IMR-90 (cell line): Measurements from ENCODE around the gene MTCL3.

Source experiments
- ATAC-seq: fragments of 200-7000 bp; cut with Tn5 transposase; 2 replicates; pipeline ENCODE4 v1.9.1; 2020; ENCODE audit warnings: low read depth, mild to moderate bottlenecking, moderate library complexity
- BruUV-seq: library from RNA; stranded (reverse); fragments of 400-500 nt; replicated peaks from 2 replicates; lab custom pipeline; 2021; lab: Mats Ljungman, UMichigan
- CTCF ChIA-PET: fragments of 300-600 bp; formaldehyde crosslinking; extraction: SDS; loops from one replicate; lab custom pipeline; 2021; ENCODE audit warnings: antibody characterized with exemption; lab: Yijun Ruan, JAX
- POLR2A ChIA-PET: fragments of 300-600 bp; sonication (Branson Sonifier 250); formaldehyde crosslinking; loops from one replicate; lab custom pipeline; 2022; ENCODE audit warnings: antibody characterized with exemption; ENCODE audit not compliant: unreplicated experiment; lab: Charles Lee
- DNase-seq: peaks from one replicate; pipeline ENCODE4 v3.0.0; 2013
- H2AFZ ChIP-seq: replicated peaks from 2 replicates; pipeline ENCODE3; 2013; ENCODE audit warnings: low read length, mild to moderate bottlenecking; ENCODE audit not compliant: poor library complexity
- H2AK5ac ChIP-seq: 2 replicates; pipeline ENCODE4 v1.6.1; 2013; ENCODE audit warnings: low read depth, low read length, inconsistent platforms
- H2AK9ac ChIP-seq: replicated peaks from 2 replicates; pipeline ENCODE3; 2013; ENCODE audit warnings: mild to moderate bottlenecking, low read depth, low read length, moderate library complexity; ENCODE audit not compliant: poor library complexity
- H2BK120ac ChIP-seq: 2 replicates; pipeline ENCODE4 v1.6.1; 2013; ENCODE audit warnings: low read depth, low read length, inconsistent platforms
- H2BK15ac ChIP-seq: 3 replicates; pipeline ENCODE4 v1.6.1; 2013; ENCODE audit warnings: low read depth, low read length, inconsistent platforms
- H2BK20ac ChIP-seq: 2 replicates; pipeline ENCODE4 v1.6.1; 2013; ENCODE audit warnings: low read depth, mild to moderate bottlenecking, inconsistent platforms, low read length, moderate library complexity
- H2BK5ac ChIP-seq: 2 replicates; pipeline ENCODE4 v1.6.1; 2013; ENCODE audit warnings: mild to moderate bottlenecking, low read depth, low read length, inconsistent platforms; ENCODE audit not compliant: poor library complexity, severe bottlenecking
- H3K14ac ChIP-seq: replicated peaks from 2 replicates; pipeline ENCODE4 v1.6.1; 2013; ENCODE audit warnings: low read depth, low read length, inconsistent platforms
- H3K18ac ChIP-seq: 2 replicates; pipeline ENCODE4 v1.6.1; 2013; ENCODE audit warnings: low read depth, low read length, control low read depth
- H3K23ac ChIP-seq: 2 replicates; pipeline ENCODE4 v1.6.1; 2013; ENCODE audit warnings: low read depth, low read length, inconsistent platforms
- H3K27ac ChIP-seq: 2 replicates; pipeline ENCODE4 v1.5.1; 2013; ENCODE audit warnings: mild to moderate bottlenecking, control low read depth, low read length; ENCODE audit not compliant: insufficient read depth
- H3K27me3 ChIP-seq: 2 replicates; pipeline ENCODE4 v1.6.1; 2013; ENCODE audit warnings: low read length; ENCODE audit not compliant: control insufficient read depth, insufficient read depth
- H3K36me3 ChIP-seq: 2 replicates; pipeline ENCODE4 v1.6.1; 2013; ENCODE audit warnings: low read length, mixed read lengths; ENCODE audit not compliant: control insufficient read depth, insufficient read depth
- H3K4ac ChIP-seq: 2 replicates; pipeline ENCODE4 v1.6.1; 2013; ENCODE audit warnings: low read depth, low read length, inconsistent platforms
- H3K4me1 ChIP-seq: 2 replicates; pipeline ENCODE4 v1.6.1; 2013; ENCODE audit warnings: low read length, mixed read lengths; ENCODE audit not compliant: control insufficient read depth, insufficient read depth
- H3K4me2 ChIP-seq: 2 replicates; pipeline ENCODE4 v1.6.1; 2013; ENCODE audit warnings: low read depth, mild to moderate bottlenecking, control low read depth, low read length, moderate library complexity
- H3K4me3 ChIP-seq: 2 replicates; pipeline ENCODE4 v1.5.1; 2013; ENCODE audit warnings: low read depth, mild to moderate bottlenecking, control low read depth, low read length, moderate library complexity; ENCODE audit not compliant: insufficient read depth
- H3K56ac ChIP-seq: 2 replicates; pipeline ENCODE4 v1.6.1; 2013; ENCODE audit warnings: low read length, inconsistent platforms; ENCODE audit not compliant: insufficient read depth; ENCODE audit errors: extremely low read depth
- H3K79me1 ChIP-seq, 2 experiments: 2 replicates each; pipeline ENCODE4 v1.6.1; 2013; ENCODE audit warnings: low read length in 2 of 2, inconsistent platforms in 1 of 2, low read depth in 1 of 2
- H3K9ac ChIP-seq: 2 replicates; pipeline ENCODE4 v1.6.1; 2013; ENCODE audit warnings: low read depth, low read length, control low read depth
- H3K9me1 ChIP-seq: 2 replicates; pipeline ENCODE4 v1.6.1; 2013; ENCODE audit warnings: low read length, inconsistent platforms; ENCODE audit not compliant: insufficient read depth
- H3K9me3 ChIP-seq: 2 replicates; pipeline ENCODE4 v1.6.1; 2013; ENCODE audit warnings: low read length; ENCODE audit not compliant: control insufficient read depth, insufficient read depth
- H4K20me1 ChIP-seq: 2 replicates; pipeline ENCODE4 v1.6.1; 2013; ENCODE audit warnings: low read length, inconsistent platforms; ENCODE audit not compliant: insufficient read depth
- H4K5ac ChIP-seq: 2 replicates; pipeline ENCODE4 v1.6.1; 2013; ENCODE audit warnings: mild to moderate bottlenecking, low read depth, low read length, control low read depth
- H4K8ac ChIP-seq, 2 experiments: 2 replicates each; pipeline ENCODE4 v1.6.1; 2013; ENCODE audit warnings: low read depth in 2 of 2, low read length in 2 of 2, control low read depth in 1 of 2, inconsistent platforms in 1 of 2
- H4K91ac ChIP-seq: 2 replicates; pipeline ENCODE4 v1.6.1; 2013; ENCODE audit warnings: low read depth, low read length, inconsistent platforms; ENCODE audit not compliant: insufficient read depth
- BHLHE40 ChIP-seq: fragments of 150-350 bp; IDR thresholded peaks from 2 replicates; pipeline ENCODE4 v1.6.1; 2016; ENCODE audit warnings: mild to moderate bottlenecking, low read depth, low read length
- CEBPB ChIP-seq: IDR thresholded peaks from 2 replicates; pipeline ENCODE4 v1.6.1; 2012; ENCODE audit warnings: low read depth, low read length, improper control_type of control experiment
- CHD1 ChIP-seq: IDR thresholded peaks from 2 replicates; pipeline ENCODE4 v1.6.1; 2012; ENCODE audit warnings: low read depth, low read length, improper control_type of control experiment
- MAZ ChIP-seq: IDR thresholded peaks from 2 replicates; pipeline ENCODE4 v1.6.1; 2012; ENCODE audit warnings: low read depth, mild to moderate bottlenecking, low read length, improper control_type of control experiment, moderate library complexity, borderline replicate concordance
- RAD21 ChIP-seq: IDR thresholded peaks from 2 replicates; pipeline ENCODE4 v1.6.1; 2012; ENCODE audit warnings: low read length, improper control_type of control experiment
- RCOR1 ChIP-seq: IDR thresholded peaks from 2 replicates; pipeline ENCODE4 v1.6.1; 2012; ENCODE audit warnings: mild to moderate bottlenecking, low read length, improper control_type of control experiment; ENCODE audit not compliant: insufficient replicate concordance
- SMC3 ChIP-seq: fragments of 150-350 bp; IDR thresholded peaks from 2 replicates; pipeline ENCODE4 v1.6.1; 2016; ENCODE audit warnings: low read depth, mild to moderate bottlenecking, antibody characterized with exemption, low read length, moderate library complexity
- WGBS, 2 experiments: methylation state at CpG; one replicate each; pipeline versions ENCODE4 v1.1.5 to v1.1.7; 2013; ENCODE audit warnings: missing lambda C conversion rate in 2 of 2; ENCODE audit not compliant: insufficient read length in 1 of 2; ENCODE audit errors: extremely low coverage in 2 of 2; 5-methylcytosine and 5-hydroxymethylcytosine counted together
- dilution Hi-C: fragments of 300-500 bp; cut with HindIII; formaldehyde crosslinking; loops from one replicate; pipeline ENCODE4 v1.14.3; 2018; ENCODE audit warnings: low sequenced_read_pairs; ENCODE audit not compliant: unreplicated experiment
- in situ Hi-C: fragments of 300-500 bp; cut with MboI; formaldehyde crosslinking; loops from 3 replicates; pipeline ENCODE4 v1.14.3; 2019; ENCODE audit warnings: low sequenced_read_pairs, inconsistent platforms, mixed read lengths
- intact Hi-C: fragments of 100-400 bp; cut with micrococcal nuclease; formaldehyde crosslinking; loops from 2 replicates; pipeline ENCODE4 v1.10.0; 2022
- TF ChIP-seq, protein P1 (sequence below): fragments of 150-350 bp; IDR thresholded peaks from 2 replicates; pipeline ENCODE4 v1.6.1; 2016; ENCODE audit warnings: low read depth, mild to moderate bottlenecking, low read length, moderate library complexity, borderline replicate concordance

Gene MTCL3

GRCh38 chr6:127458817-127459216 is 60.3 kb downstream of the MTCL3 start:
- ChIA-PET POLR2A (no interaction called here), CTCF (interaction anchor here (0.6 to 2.7 kb wide), 3 partner anchors 57 to 188 kb away, joined by 3 to 13 read pairs (median 3); no protein-coding TSS in a partner anchor)
- Histone ChIP-seq H3K18ac (no peak overlapping the region), H3K36me3 (no peaks in the 10 kb centered on the region), H3K27me3 (no peaks in the 10 kb centered on the region), H2BK5ac (no peak overlapping the region), H3K23ac (0 out of 2 replicates have a peak overlapping the region, but pooled peaks have one; percentile 40), H3K14ac (no peak overlapping the region; the same call in 1 of the 2 replicates), H3K27ac (no peak overlapping the region), H4K8ac (no peak overlapping the region), H2AFZ (peak overlapping the region; percentile 66), H2AK9ac (no peak overlapping the region), H3K79me1 (no peaks in the 10 kb centered on the region), H3K4me3 (peak overlapping the region; percentile 5; the same call in 1 of the 2 replicates), H4K91ac (no peak overlapping the region), H3K56ac (no peak overlapping the region), H3K9me1 (0 out of 2 replicates have a peak, but pooled peaks cover 3% of the 10 kb centered on the region), H3K4me2 (peak overlapping the region; percentile 77), H2BK15ac (no peak overlapping the region), H2BK120ac (no peak overlapping the region), H2BK20ac (no peak overlapping the region), H4K5ac (no peak overlapping the region), H4K20me1 (no peaks in the 10 kb centered on the region), H3K4ac (no peak overlapping the region), H3K9ac (no peak overlapping the region), H2AK5ac (no peak overlapping the region), H3K4me1 (peaks cover 5% of the 10 kb centered on the region), H3K9me3 (no peaks in the 10 kb centered on the region)
- intact Hi-C loops: no loop called here
- ATAC-seq (peak; percentile 69), DNase-seq (peak; percentile 59)
- no TSS peak for BruUV-seq
- WGBS, 2 experiments: 14% methylated on average over 1 of the region's 4 CpGs; no CpG with 5 or more reads in 1 of the 2 experiments
- in situ Hi-C loops: no loop called here
- dilution Hi-C loops: no loop called here
- TF ChIP-seq RAD21 (no peak), CEBPB (peak; percentile 64), CHD1 (no peak), MAZ (no peak), RCOR1 (no peak), SMC3 (no peak), BHLHE40 (no peak)
- TF ChIP-seq, protein P1, sequence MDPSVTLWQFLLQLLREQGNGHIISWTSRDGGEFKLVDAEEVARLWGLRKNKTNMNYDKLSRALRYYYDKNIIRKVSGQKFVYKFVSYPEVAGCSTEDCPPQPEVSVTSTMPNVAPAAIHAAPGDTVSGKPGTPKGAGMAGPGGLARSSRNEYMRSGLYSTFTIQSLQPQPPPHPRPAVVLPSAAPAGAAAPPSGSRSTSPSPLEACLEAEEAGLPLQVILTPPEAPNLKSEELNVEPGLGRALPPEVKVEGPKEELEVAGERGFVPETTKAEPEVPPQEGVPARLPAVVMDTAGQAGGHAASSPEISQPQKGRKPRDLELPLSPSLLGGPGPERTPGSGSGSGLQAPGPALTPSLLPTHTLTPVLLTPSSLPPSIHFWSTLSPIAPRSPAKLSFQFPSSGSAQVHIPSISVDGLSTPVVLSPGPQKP: no peak
